ENCODE measurements around the gene SEMA3F.

Gene SEMA3F

GRCh38 chr3:50125541-50126286 lies 29.4 kb upstream of the SEMA3F start:
- no peak overlapping the region for H3K4me3 ChIP-seq (ENCODE audit: low read depth in 1 of 2, low read length in 2 of 2)
- no peak for ATAC-seq (ENCODE audit: insufficient read depth, low read depth)
- H3K27me3 ChIP-seq (ENCODE audit: insufficient read depth, low read length, poor library complexity), result no peaks in the 10 kb centered on the region
- peaks cover 10% of the 10 kb centered on the region for H3K36me3 ChIP-seq (ENCODE audit: insufficient read depth, low read length)
- no peak overlapping the region for H3K9ac ChIP-seq (ENCODE audit: low read depth, low read length)
- no peak overlapping the region for H3K27ac ChIP-seq (ENCODE audit: low read length)
- no peak overlapping the region for H3K4me2 ChIP-seq (ENCODE audit: insufficient read depth, low read length)
- H3K79me2 ChIP-seq (ENCODE audit: insufficient read depth, low read length), result no peaks in the 10 kb centered on the region
- H2AFZ ChIP-seq (ENCODE audit: low read depth, low read length), result no peak overlapping the region
- TF ChIP-seq CTCF (IDR thresholded peaks at IDR 0.05; ENCODE audit: borderline replicate concordance, extremely low read depth, low read length, poor library complexity, severe bottlenecking) (no peak), EZH2 (IDR thresholded peaks at IDR 0.05; ENCODE audit: borderline replicate concordance, low read depth, low read length, severe bottlenecking) (no peak)
- H3K4me1 ChIP-seq (ENCODE audit: insufficient read depth, low read length), result no peaks in the 10 kb centered on the region
- H3K9me3 ChIP-seq (ENCODE audit: insufficient read depth, low read length, severe bottlenecking), result no peaks in the 10 kb centered on the region
- no peak for DNase-seq
- peaks cover 17% of the 10 kb centered on the region for H4K20me1 ChIP-seq (ENCODE audit: insufficient read depth, low read length)

GRCh38 chr3:50126287-50127211 lies 28.6 kb upstream of the SEMA3F start:
- H3K79me2 ChIP-seq (ENCODE audit: insufficient read depth, low read length), result no peaks in the 10 kb centered on the region
- H3K4me1 ChIP-seq (ENCODE audit: insufficient read depth, low read length), result no peaks in the 10 kb centered on the region
- H3K27me3 ChIP-seq (ENCODE audit: insufficient read depth, low read length, poor library complexity), result no peaks in the 10 kb centered on the region
- H2AFZ ChIP-seq (ENCODE audit: low read depth, low read length), result no peak overlapping the region
- H3K9ac ChIP-seq (ENCODE audit: low read depth, low read length), result no peak overlapping the region
- no peak for ATAC-seq (ENCODE audit: insufficient read depth, low read depth)
- H3K27ac ChIP-seq (ENCODE audit: low read length), result no peak overlapping the region
- peaks cover 9% of the 10 kb centered on the region for H4K20me1 ChIP-seq (ENCODE audit: insufficient read depth, low read length)
- H3K9me3 ChIP-seq (ENCODE audit: insufficient read depth, low read length, severe bottlenecking), result no peaks in the 10 kb centered on the region
- no peak for DNase-seq
- no peak overlapping the region for H3K4me3 ChIP-seq (ENCODE audit: low read depth in 1 of 2, low read length in 2 of 2)
- no peak for TF ChIP-seq CTCF (IDR thresholded peaks at IDR 0.05; ENCODE audit: borderline replicate concordance, extremely low read depth, low read length, poor library complexity, severe bottlenecking)
- no peak for TF ChIP-seq EZH2 (IDR thresholded peaks at IDR 0.05; ENCODE audit: borderline replicate concordance, low read depth, low read length, severe bottlenecking)
- H3K36me3 ChIP-seq (ENCODE audit: insufficient read depth, low read length), result peaks cover 6% of the 10 kb centered on the region; the same call in 1 of the 2 replicates
- H3K4me2 ChIP-seq (ENCODE audit: insufficient read depth, low read length), result no peak overlapping the region

GRCh38 chr3:50127251-50127691 lies 27.9 kb upstream of the SEMA3F start:
- DNase-seq (no peak), ATAC-seq (ENCODE audit: insufficient read depth, low read depth) (no peak)
- TF ChIP-seq EZH2 (IDR thresholded peaks at IDR 0.05; ENCODE audit: borderline replicate concordance, low read depth, low read length, severe bottlenecking) (no peak), CTCF (IDR thresholded peaks at IDR 0.05; ENCODE audit: borderline replicate concordance, extremely low read depth, low read length, poor library complexity, severe bottlenecking) (no peak)
- Histone ChIP-seq H3K27ac (ENCODE audit: low read length) (no peak overlapping the region), H3K27me3 (ENCODE audit: insufficient read depth, low read length, poor library complexity) (no peaks in the 10 kb centered on the region), H3K9me3 (ENCODE audit: insufficient read depth, low read length, severe bottlenecking) (no peaks in the 10 kb centered on the region), H3K4me1 (ENCODE audit: insufficient read depth, low read length) (no peaks in the 10 kb centered on the region), H3K36me3 (ENCODE audit: insufficient read depth, low read length) (0 out of 2 replicates have a peak, but pooled peaks cover under 1% of the 10 kb centered on the region), H4K20me1 (ENCODE audit: insufficient read depth, low read length) (peaks cover 2% of the 10 kb centered on the region), H3K79me2 (ENCODE audit: insufficient read depth, low read length) (no peaks in the 10 kb centered on the region), H2AFZ (ENCODE audit: low read depth, low read length) (no peak overlapping the region), H3K9ac (ENCODE audit: low read depth, low read length) (no peak overlapping the region), H3K4me3 (ENCODE audit: low read depth in 1 of 2, low read length in 2 of 2) (no peak overlapping the region), H3K4me2 (ENCODE audit: insufficient read depth, low read length) (no peak overlapping the region)

All from DND-41 (cell line).